GM18526 (cell line): ENCODE results near the gene RFTN2.

Source experiments
- POLR2A ChIP-seq: IDR thresholded peaks from 3 replicates; pipeline ENCODE4 v1.6.1; 2011; ENCODE audit not compliant: insufficient read length; ENCODE audit errors: extremely low read depth

RFTN2 gene

GRCh38 chr2:197675246-197675645 lies at the start of gene RFTN2:
Gene RFTN2, minus strand, starts transcription at chr2:197675587. Its CDS starts 129 bp downstream, at chr2:197675458.
- TF ChIP-seq POLR2A = no peak

GRCh38 chr2:197717863-197718262 lies 42.5 kb upstream of the RFTN2 start:
- no peak for TF ChIP-seq POLR2A

- TF ChIP-seq POLR2A = no peak
Observed at GRCh38 chr2:197713271-197713670, 37.9 kb upstream of the RFTN2 start.

GRCh38 chr2:197711578-197711977 lies 36.2 kb upstream of the RFTN2 start:
- no peak for TF ChIP-seq POLR2A

GRCh38 chr2:197710424-197711042 lies 35.1 kb upstream of the RFTN2 start:
- TF ChIP-seq POLR2A = no peak

GRCh38 chr2:197708331-197708730 lies 32.9 kb upstream of the RFTN2 start:
- no peak for TF ChIP-seq POLR2A

- TF ChIP-seq POLR2A = no peak
Observed at GRCh38 chr2:197707316-197708213, 32.2 kb upstream of the RFTN2 start.

GRCh38 chr2:197706839-197707207 lies 31.4 kb upstream of the RFTN2 start:
- no peak for TF ChIP-seq POLR2A

- no peak for TF ChIP-seq POLR2A
Observed at GRCh38 chr2:197705912-197706838, 30.8 kb upstream of the RFTN2 start.

- peak; percentile 94 for TF ChIP-seq POLR2A
Observed at GRCh38 chr2:197705121-197705911, 29.9 kb upstream of the RFTN2 start, which contains the start of gene MARS2. Gene MARS2, plus strand, starts transcription at chr2:197705369. Its CDS starts 37 bp downstream, at chr2:197705406.

- no peak for TF ChIP-seq POLR2A
Observed at GRCh38 chr2:197704434-197705120, 29.2 kb upstream of the RFTN2 start.

GRCh38 chr2:197700960-197701359 lies 25.6 kb upstream of the RFTN2 start:
- TF ChIP-seq POLR2A = no peak

- no peak for TF ChIP-seq POLR2A
Observed at GRCh38 chr2:197677483-197677882, 2.1 kb upstream of the RFTN2 start.

GRCh38 chr2:197677056-197677455 lies 1.7 kb upstream of the RFTN2 start:
- no peak for TF ChIP-seq POLR2A
